Thymus (tissue), 11 donors: ENCODE measurements around the gene RALB. TPM values are rescaled to one million over a fixed set of nuclear protein-coding genes. Genes with fewer than 3 reads are reported as not detected.

Experiments
- DNase-seq, 9 donors: peaks; one replicate each; pipeline ENCODE4 v3.0.0-alpha.2; 2013; ENCODE audit warnings: low spot score in 9 of 9, low read depth in 6 of 9, missing footprints in 1 of 9
- H3K27ac ChIP-seq, 2 donors: one replicate each; pipeline ENCODE4 v1.5.1; 2013; ENCODE audit warnings: control low read depth in 1 of 2, low read depth in 1 of 2, low read length in 1 of 2, mild to moderate bottlenecking in 1 of 2, moderate library complexity in 1 of 2
- H3K27me3 ChIP-seq, 2 donors: one replicate each; pipeline ENCODE4 v1.5.1; 2013; ENCODE audit warnings: low read length in 1 of 2; ENCODE audit not compliant: control insufficient read depth in 2 of 2, insufficient read depth in 1 of 2
- H3K36me3 ChIP-seq, 2 donors: one replicate each; pipeline ENCODE4 v1.5.1; 2013; ENCODE audit warnings: low read length in 1 of 2, mild to moderate bottlenecking in 1 of 2, moderate library complexity in 1 of 2; ENCODE audit not compliant: control insufficient read depth in 2 of 2, insufficient read depth in 2 of 2
- H3K4me1 ChIP-seq, 2 donors: one replicate each; pipeline ENCODE4 v1.5.1; 2013; ENCODE audit warnings: low read length in 2 of 2; ENCODE audit not compliant: control insufficient read depth in 2 of 2, insufficient read depth in 2 of 2
- H3K4me3 ChIP-seq, 2 donors: one replicate each; pipeline ENCODE4 v1.5.1; 2013; ENCODE audit warnings: low read length in 2 of 2, control low read depth in 1 of 2, mild to moderate bottlenecking in 1 of 2
- H3K9me3 ChIP-seq, 2 donors: one replicate each; pipeline ENCODE4 v1.5.1; 2013; ENCODE audit warnings: low read length in 1 of 2, mild to moderate bottlenecking in 1 of 2; ENCODE audit not compliant: control insufficient read depth in 2 of 2, insufficient read depth in 1 of 2
- WGBS: extraction: QIAGEN DNeasy Blood & Tissue Kit; methylation state at CpG from one replicate; pipeline ENCODE4 v1.1.7; 2013; 5-methylcytosine and 5-hydroxymethylcytosine counted together
- polyA plus RNA-seq: library from polyadenylated mRNA; stranded (reverse); fragments of 200-250 nt; gene quantifications from one replicate; pipeline ENCODE4 v1.2.3, GENCODE V29; 2013
- total RNA-seq: library from RNA; stranded (reverse); fragments of 120-200 nt; gene quantifications from one replicate; pipeline ENCODE4 v1.2.4, GENCODE V29; 2013
- donor health status: healthy.

Gene RALB
- total and polyA plus RNA-seq, 2 donors, result 23.5 to 32.2 TPM

GRCh38 chr2:120275617-120276400 lies 23.2 kb downstream of the RALB start:
- peaks cover 0 to 20% of the 10 kb centered on the region in 2 donors for H3K9me3 ChIP-seq
- 96% methylated on average over 8 of the region's 8 CpGs for WGBS
- H3K4me1 ChIP-seq, result no peaks in the 10 kb centered on the region
- H3K27me3 ChIP-seq, result no peaks in the 10 kb centered on the region
- no peak for DNase-seq
- H3K27ac ChIP-seq, result no peak overlapping the region
- peaks cover 3% of the 10 kb centered on the region in 2 donors for H3K36me3 ChIP-seq
- H3K4me3 ChIP-seq, result no peak overlapping the region

DNA sequence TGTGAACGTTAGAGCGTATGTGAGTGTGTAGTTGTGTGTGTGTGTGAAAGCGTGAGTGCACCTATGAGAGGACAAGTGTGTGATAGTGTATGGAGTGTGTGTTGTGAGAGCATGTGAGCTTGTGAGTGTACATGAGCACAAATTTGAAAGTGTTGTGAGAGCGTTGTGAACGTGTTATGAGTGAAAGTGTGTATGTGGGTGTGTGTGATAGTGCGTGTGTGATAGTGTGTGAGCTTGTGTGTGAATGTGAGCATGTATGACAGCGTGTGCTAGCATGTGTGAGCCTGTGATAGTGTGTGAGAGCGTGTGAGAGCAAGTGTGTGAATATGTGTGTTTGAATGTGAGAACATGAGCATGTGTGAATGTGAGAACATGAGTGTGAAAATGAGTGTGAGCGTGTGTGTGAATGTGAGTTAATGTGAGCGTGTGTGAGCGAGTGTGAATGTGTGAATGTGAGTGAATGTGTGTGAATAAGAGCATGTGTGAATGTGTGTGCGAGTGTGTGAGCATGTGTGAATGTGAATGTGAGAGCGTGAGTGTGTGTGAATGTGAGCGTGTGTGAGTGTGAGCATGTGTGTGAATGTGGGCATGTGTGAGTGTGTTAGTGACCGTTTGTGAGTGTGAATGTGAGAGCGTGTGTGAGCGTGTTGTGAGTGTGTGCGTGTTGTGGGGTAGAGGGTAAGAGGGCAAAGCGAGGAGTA lies 25.0 kb downstream of the RALB start:
- DNase-seq, result no peak
- Histone ChIP-seq H3K4me1 (no peaks in the 10 kb centered on the region), H3K27ac (no peak overlapping the region), H3K36me3 (peaks cover 3% of the 10 kb centered on the region in 2 donors), H3K27me3 (no peaks in the 10 kb centered on the region), H3K9me3 (peaks cover 0 to 20% of the 10 kb centered on the region in 2 donors), H3K4me3 (no peak overlapping the region)
- WGBS, result 98% methylated on average over 19 of the region's 19 CpGs

DNA sequence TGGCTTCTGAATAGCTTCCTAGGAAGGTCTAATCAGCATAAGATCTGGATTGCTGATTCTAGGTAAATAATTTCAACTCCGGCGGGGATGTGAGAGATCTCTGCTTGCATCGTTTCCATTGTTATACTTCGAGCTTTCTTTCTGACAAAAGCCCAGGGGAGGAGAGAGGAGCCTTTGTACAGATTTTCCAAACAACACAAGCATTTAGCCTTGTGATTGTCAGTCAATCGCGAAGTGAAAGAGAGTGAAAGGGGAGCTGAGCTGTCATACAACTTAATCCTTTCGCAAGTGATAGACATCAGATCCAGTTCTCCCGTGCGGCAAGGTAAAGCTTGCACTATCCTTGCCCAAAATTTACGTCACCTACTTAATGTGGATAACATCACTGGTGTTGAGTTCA lies 26.2 kb downstream of the RALB start:
- Histone ChIP-seq H3K4me1 (no peaks in the 10 kb centered on the region), H3K27me3 (no peaks in the 10 kb centered on the region), H3K36me3 (peaks cover 3% of the 10 kb centered on the region in 2 donors), H3K4me3 (no peak overlapping the region), H3K9me3 (peaks cover 0 to 20% of the 10 kb centered on the region in 2 donors), H3K27ac (no peak overlapping the region)
- WGBS, result 96% methylated on average over 10 of the region's 10 CpGs
- no peak for DNase-seq

- Histone ChIP-seq H3K4me3 (no peak overlapping the region), H3K4me1 (no peaks in the 10 kb centered on the region), H3K27ac (no peak overlapping the region), H3K27me3 (no peaks in the 10 kb centered on the region), H3K36me3 (peaks cover 3% of the 10 kb centered on the region in 2 donors), H3K9me3 (peaks cover 0 to 20% of the 10 kb centered on the region in 2 donors)
- DNase-seq, result no peak
- whole genome bisulfite sequencing, result 98% methylated on average over 14 of the region's 14 CpGs
Measured at GRCh38 chr2:120279708-120280107, 27.1 kb downstream of the RALB start.

DNA sequence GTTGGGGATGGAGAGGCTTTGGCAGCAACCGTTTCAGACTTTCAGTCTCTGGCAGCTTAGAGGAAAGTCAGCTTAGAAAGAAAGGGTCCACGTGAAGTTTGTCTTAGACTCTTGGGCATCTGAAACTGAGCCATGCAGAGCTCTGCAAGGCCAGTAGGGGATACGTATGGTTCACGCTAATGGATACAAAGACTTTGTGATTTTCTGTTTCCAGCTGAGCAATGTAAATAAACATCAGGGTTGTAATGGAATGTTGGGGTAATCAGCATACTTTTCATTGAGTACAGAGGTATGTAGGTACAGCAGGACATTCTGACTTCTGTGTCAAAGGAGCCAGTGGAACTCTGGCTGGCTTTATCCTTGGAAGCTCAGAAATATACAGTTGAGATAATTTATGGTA lies 31.0 kb downstream of the RALB start:
- peaks cover 0 to 7% of the 10 kb centered on the region in 2 donors for H3K9me3 ChIP-seq
- no peaks in the 10 kb centered on the region for H3K27me3 ChIP-seq
- peaks cover 2 to 3% of the 10 kb centered on the region in 2 donors for H3K36me3 ChIP-seq
- no peak overlapping the region for H3K4me3 ChIP-seq
- peaks cover 0 to 3% of the 10 kb centered on the region in 2 donors for H3K4me1 ChIP-seq
- 94% methylated on average over 4 of the region's 4 CpGs for WGBS
- H3K27ac ChIP-seq, result no peak overlapping the region
- DNase-seq, result no peak

DNA sequence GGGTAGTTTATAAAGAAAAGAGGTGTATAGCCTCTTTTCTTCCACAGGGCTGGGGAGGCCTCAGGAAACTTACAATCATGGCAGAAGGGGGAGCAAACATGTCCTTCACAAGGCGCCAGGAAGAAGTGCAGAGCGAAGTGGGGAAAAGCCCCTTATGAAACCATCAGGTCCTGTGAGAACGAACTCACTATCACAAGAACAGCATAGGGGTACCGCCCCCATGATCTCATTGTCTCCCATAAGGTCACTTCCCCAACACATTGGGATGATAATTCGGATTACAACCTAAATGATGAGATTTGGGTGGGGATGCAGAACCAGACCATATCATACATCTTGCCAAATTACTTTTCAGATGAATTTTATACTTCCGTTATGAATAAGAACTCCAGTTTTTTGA lies 32.4 kb downstream of the RALB start:
- no peaks in the 10 kb centered on the region for H3K9me3 ChIP-seq
- H3K4me3 ChIP-seq, result no peak overlapping the region
- H3K27me3 ChIP-seq, result no peaks in the 10 kb centered on the region
- peaks cover 0 to 3% of the 10 kb centered on the region in 2 donors for H3K4me1 ChIP-seq
- DNase-seq, result no peak
- WGBS, result over 99% methylated on average over 6 of the region's 6 CpGs
- no peak overlapping the region for H3K27ac ChIP-seq
- no peaks in the 10 kb centered on the region for H3K36me3 ChIP-seq

GRCh38 chr2:120287183-120288015 lies 34.7 kb downstream of the RALB start:
- 69% methylated on average over 8 of the region's 8 CpGs for WGBS
- no peaks in the 10 kb centered on the region for H3K27me3 ChIP-seq
- no peak for DNase-seq
- H3K9me3 ChIP-seq, result no peaks in the 10 kb centered on the region
- H3K36me3 ChIP-seq, result no peaks in the 10 kb centered on the region
- no peak overlapping the region for H3K27ac ChIP-seq
- H3K4me1 ChIP-seq, result peaks cover 6 to 18% of the 10 kb centered on the region in 2 donors
- no peak overlapping the region for H3K4me3 ChIP-seq

GRCh38 chr2:120288016-120288373 lies 35.3 kb downstream of the RALB start:
- Histone ChIP-seq H3K9me3 (no peaks in the 10 kb centered on the region), H3K36me3 (no peaks in the 10 kb centered on the region), H3K27ac (no peak overlapping the region), H3K4me1 (peaks cover 6 to 20% of the 10 kb centered on the region in 2 donors), H3K4me3 (no peak overlapping the region), H3K27me3 (no peaks in the 10 kb centered on the region)
- WGBS, result 100% methylated on average over 1 of the region's 1 CpG
- no peak for DNase-seq
